Ovary (tissue), 9 donors: Measurements from ENCODE around the gene FGD4. TPM values are rescaled to one million over a fixed set of nuclear protein-coding genes. Genes with fewer than 3 reads are reported as not detected.

Experiments used
- DNase-seq, 5 donors: peaks; one replicate each; pipeline ENCODE4 v3.0.0-alpha.2; 2019 to 2020
- H3K27ac ChIP-seq, 2 donors: fragments of 200-600 bp; one replicate each; pipeline versions ENCODE4 v1.5.1 to v1.8.0; 2019 to 2022
- H3K27me3 ChIP-seq: fragments of 200-600 bp; one replicate; pipeline ENCODE4 v1.8.0; 2022
- H3K36me3 ChIP-seq: fragments of 200-600 bp; sonication (generic); one replicate; pipeline ENCODE4 v1.5.1; 2019
- H3K4me1 ChIP-seq: one replicate; pipeline ENCODE4 v1.8.1; 2013; ENCODE audit warnings: mild to moderate bottlenecking, moderate library complexity; ENCODE audit not compliant: insufficient read depth
- H3K4me3 ChIP-seq: fragments of 200-600 bp; sonication (generic); one replicate; pipeline ENCODE4 v1.5.1; 2017
- H3K9me3 ChIP-seq, 2 donors: fragments of 200-600 bp in 1 of 2; sonication (generic) in 1 of 2; one replicate each; pipeline versions ENCODE4 v1.5.1 to v1.8.1; 2013 to 2019; ENCODE audit warnings: mild to moderate bottlenecking in 1 of 2, moderate library complexity in 1 of 2
- EP300 ChIP-seq: sonication (generic); formaldehyde crosslinking; IDR thresholded peaks from one replicate; pipeline ENCODE4 v1.6.1; 2017; ENCODE audit warnings: antibody characterized with exemption
- POLR2A ChIP-seq: fragments of 450-650 bp; IDR thresholded peaks from one replicate; pipeline ENCODE4 v1.6.1; 2017; ENCODE audit warnings: antibody characterized with exemption, mild to moderate bottlenecking, moderate library complexity
- WGBS, 3 donors: extraction: QIAGEN DNeasy Blood & Tissue Kit in 1 of 3; methylation state at CpG; one replicate each; pipeline versions ENCODE4 v1.1.5 to v1.1.7; 2013 to 2017; 5-methylcytosine and 5-hydroxymethylcytosine counted together
- intact Hi-C, 4 donors: fragments of 100-400 bp; cut with DNase I; formaldehyde crosslinking; loops; one replicate each; pipeline versions ENCODE4 v1.11.0 to v1.15.1; 2022 to 2023
- polyA plus RNA-seq, 2 donors: library from polyadenylated mRNA; stranded (reverse); fragments of 200-250 nt in 1 of 2; fragments of 350-450 nt in 1 of 2; fragmentation: Illumina TruSeq in 1 of 2; extraction: RNeasy Lipid Tissue Mini Kit (QIAGEN cat#74804) in 1 of 2; gene quantifications; one replicate each; pipeline ENCODE4 v1.2.3, GENCODE V29; 2013 to 2014
- total RNA-seq, 7 donors: library from RNA; depleted of rRNA in 2 of 7; stranded (reverse); fragments of >200 nt in 2 of 7; fragmentation: NEBNext Ultra II Directional in 3 of 7; extraction: Animal tissue kit (Norgen Biotek cat#: 25700) in 3 of 7; gene quantifications; one replicate each; pipeline versions ENCODE4 v1.1.0 to v1.2.4, GENCODE V29; 2016 to 2023
- TF ChIP-seq, protein P1 (sequence below), 3 donors: fragments of 450-650 bp in 2 of 3; fragments of 200-600 bp in 1 of 3; IDR thresholded peaks; one replicate each; pipeline versions ENCODE4 v1.5.1 to v1.8.0; 2016 to 2022; ENCODE audit warnings: antibody characterized with exemption in 3 of 3, mild to moderate bottlenecking in 1 of 3
- donor health status: DM: no; HTN: no; CAD: no; lungs with moderate emphysema.
- donor health status: DM: no; HTN: no; CAD: no.
- donor health status: Bipolar disorder and iron deficiency.
- donor health status: DM: yes; HTN: yes; CAD: no.
- donor health status: DM: no; HTN: no; CAD: no.
- donor health status: DM: yes; HTN: yes; CAD: no.

The FGD4 gene
- total and polyA plus RNA-seq, 9 donors, result 14.6 to 85.0 (median 51.6) TPM

GRCh38 chr12:32450363-32450762, 51.0 kb downstream of the FGD4 start:
- H3K36me3 ChIP-seq, result no peaks in the 10 kb centered on the region
- H3K4me3 ChIP-seq, result no peak overlapping the region
- TF ChIP-seq EP300 (no peak), POLR2A (no peak)
- TF ChIP-seq, protein P1, sequence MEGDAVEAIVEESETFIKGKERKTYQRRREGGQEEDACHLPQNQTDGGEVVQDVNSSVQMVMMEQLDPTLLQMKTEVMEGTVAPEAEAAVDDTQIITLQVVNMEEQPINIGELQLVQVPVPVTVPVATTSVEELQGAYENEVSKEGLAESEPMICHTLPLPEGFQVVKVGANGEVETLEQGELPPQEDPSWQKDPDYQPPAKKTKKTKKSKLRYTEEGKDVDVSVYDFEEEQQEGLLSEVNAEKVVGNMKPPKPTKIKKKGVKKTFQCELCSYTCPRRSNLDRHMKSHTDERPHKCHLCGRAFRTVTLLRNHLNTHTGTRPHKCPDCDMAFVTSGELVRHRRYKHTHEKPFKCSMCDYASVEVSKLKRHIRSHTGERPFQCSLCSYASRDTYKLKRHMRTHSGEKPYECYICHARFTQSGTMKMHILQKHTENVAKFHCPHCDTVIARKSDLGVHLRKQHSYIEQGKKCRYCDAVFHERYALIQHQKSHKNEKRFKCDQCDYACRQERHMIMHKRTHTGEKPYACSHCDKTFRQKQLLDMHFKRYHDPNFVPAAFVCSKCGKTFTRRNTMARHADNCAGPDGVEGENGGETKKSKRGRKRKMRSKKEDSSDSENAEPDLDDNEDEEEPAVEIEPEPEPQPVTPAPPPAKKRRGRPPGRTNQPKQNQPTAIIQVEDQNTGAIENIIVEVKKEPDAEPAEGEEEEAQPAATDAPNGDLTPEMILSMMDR (IDR thresholded peaks at IDR 0.05), result no peak
- intact Hi-C loops, result loop anchor here in 2 of 4 donors (5.0 kb wide), 2 partner anchors 88 to 212 kb away; no protein-coding TSS in a partner anchor
- no peak for DNase-seq
- 91 to 96% (median 95%) methylated on average over 2 of the region's 2 CpGs for WGBS, 3 donors
- no peak overlapping the region for H3K27ac ChIP-seq
- H3K27me3 ChIP-seq, result no peaks in the 10 kb centered on the region
- no peaks in the 10 kb centered on the region for H3K4me1 ChIP-seq
- H3K9me3 ChIP-seq, result no peaks in the 10 kb centered on the region

DNA sequence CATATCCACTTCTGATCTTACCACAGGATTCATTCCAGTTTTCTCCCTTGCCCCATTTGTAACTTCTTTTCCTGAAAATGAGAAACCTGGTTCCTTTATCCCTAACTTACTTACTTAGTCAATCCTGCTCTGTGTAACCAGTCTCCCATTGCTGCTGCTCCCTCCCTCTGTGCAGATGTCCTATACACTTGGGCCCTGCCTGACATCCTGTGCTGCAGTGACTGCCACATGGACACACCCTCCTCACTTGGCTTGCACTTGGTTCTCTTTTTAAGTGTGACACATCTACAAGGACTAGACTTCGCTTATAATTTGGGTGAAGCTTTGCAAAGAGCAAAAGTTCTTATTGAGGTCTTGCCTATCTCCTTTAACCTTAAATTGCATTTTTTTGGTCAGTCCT, 51.4 kb downstream of the FGD4 start:
- Histone ChIP-seq H3K27ac (no peak overlapping the region), H3K36me3 (no peaks in the 10 kb centered on the region), H3K9me3 (no peaks in the 10 kb centered on the region), H3K4me1 (no peaks in the 10 kb centered on the region), H3K27me3 (no peaks in the 10 kb centered on the region), H3K4me3 (no peak overlapping the region)
- WGBS, 3 donors, result 90 to 95% (median 94%) methylated on average over 1 of the region's 1 CpG
- TF ChIP-seq, protein P1 (IDR thresholded peaks at IDR 0.05), result no peak
- TF ChIP-seq POLR2A, result no peak
- no peak for TF ChIP-seq EP300
- DNase-seq, result no peak
- intact Hi-C loops, result loop anchor here in 2 of 4 donors (5.0 kb wide), 2 partner anchors 88 to 212 kb away; no protein-coding TSS in a partner anchor

DNA sequence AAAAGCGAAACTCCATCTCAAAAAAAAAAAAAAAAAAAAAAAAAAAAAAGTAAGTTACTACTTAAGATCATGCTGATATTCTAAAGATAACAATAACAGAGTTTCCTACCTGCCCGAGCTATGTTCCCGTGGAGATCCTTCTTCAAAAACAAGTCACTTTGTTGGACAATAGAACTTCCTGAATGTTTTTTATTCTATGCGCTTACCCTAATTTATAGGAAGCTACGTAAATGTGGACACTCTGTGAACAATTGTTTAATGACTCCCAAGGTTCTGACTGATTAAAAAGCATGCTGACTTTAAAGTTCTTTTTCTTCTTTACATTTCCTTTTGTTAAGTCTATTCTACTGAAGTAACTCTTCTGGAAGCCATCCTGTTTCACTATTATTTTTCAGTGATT, 52.5 kb downstream of the FGD4 start:
- Histone ChIP-seq H3K36me3 (no peaks in the 10 kb centered on the region), H3K27ac (no peak overlapping the region), H3K9me3 (no peaks in the 10 kb centered on the region), H3K4me1 (no peaks in the 10 kb centered on the region), H3K27me3 (no peaks in the 10 kb centered on the region), H3K4me3 (no peak overlapping the region)
- TF ChIP-seq, protein P1 (IDR thresholded peaks at IDR 0.05), result no peak
- no peak for TF ChIP-seq EP300
- TF ChIP-seq POLR2A, result no peak
- 83 to 93% (median 88%) methylated on average over 5 of the region's 5 CpGs for WGBS, 3 donors
- intact Hi-C loops, result loop anchor here in 2 of 4 donors (5.0 kb wide), 2 partner anchors 90 to 210 kb away; no protein-coding TSS in a partner anchor
- DNase-seq, result no peak

GRCh38 chr12:32454075-32454474, 54.7 kb downstream of the FGD4 start:
- no peak for DNase-seq
- Histone ChIP-seq H3K4me1 (no peaks in the 10 kb centered on the region), H3K4me3 (no peak overlapping the region), H3K27ac (peak overlapping the region in 1 of 2 donors; percentile 57), H3K36me3 (no peaks in the 10 kb centered on the region), H3K27me3 (no peaks in the 10 kb centered on the region), H3K9me3 (no peaks in the 10 kb centered on the region)
- WGBS, 3 donors, result 4 to 8% (median 8%) methylated on average over 3 of the region's 3 CpGs
- TF ChIP-seq, protein P1 (IDR thresholded peaks at IDR 0.05), result no peak
- TF ChIP-seq EP300 (no peak), POLR2A (no peak)
- intact Hi-C loops, result loop anchor here in 2 of 4 donors (5.0 kb wide), 2 partner anchors 92 to 208 kb away; no protein-coding TSS in a partner anchor
